DMS53 treated with DMSO at 0.1 percent for 48 hours (cell line): ENCODE data around the gene PROX2.
A peak's percentile ranks its signal among the peaks of the same experiment; 100 is the strongest.

ENCODE experiments used
- DNase-seq: peaks from one replicate; lab custom pipeline; 2025; ENCODE audit not compliant: unreplicated experiment; lab: John Stamatoyannopoulos, UW

The PROX2 gene

GRCh38 chr14:74909501-74909900 lies 33.6 kb upstream of the PROX2 start:
- no peak for DNase-seq

GRCh38 chr14:74908861-74909341 lies 33.0 kb upstream of the PROX2 start:
- DNase-seq, result no peak

GRCh38 chr14:74907744-74908143 lies 31.8 kb upstream of the PROX2 start:
- DNase-seq, result no peak

- no peak for DNase-seq
These were observed 31.1 kb upstream of the PROX2 start for GRCh38 chr14:74906925-74907521.

GRCh38 chr14:74905595-74906142 lies 29.7 kb upstream of the PROX2 start:
- no peak for DNase-seq

GRCh38 chr14:74904635-74905503 lies 28.9 kb upstream of the PROX2 start:
- DNase-seq, result no peak

- no peak for DNase-seq
These were observed 27.2 kb upstream of the PROX2 start for GRCh38 chr14:74902941-74903705.

GRCh38 chr14:74898694-74899093 lies 22.7 kb upstream of the PROX2 start:
- DNase-seq, result no peak

GRCh38 chr14:74898083-74898482 lies 22.1 kb upstream of the PROX2 start:
- DNase-seq, result no peak

- no peak for DNase-seq
These were observed 21.7 kb upstream of the PROX2 start for GRCh38 chr14:74897642-74898041.

- DNase-seq, result no peak
These were observed 20.5 kb upstream of the PROX2 start for GRCh38 chr14:74896400-74896799.

GRCh38 chr14:74893614-74894091 lies 17.7 kb upstream of the PROX2 start:
- DNase-seq, result no peak

- DNase-seq, result no peak
These were observed 16.8 kb upstream of the PROX2 start for GRCh38 chr14:74892745-74893144.

- DNase-seq, result no peak
These were observed 15.9 kb upstream of the PROX2 start for GRCh38 chr14:74891870-74892269.

- no peak for DNase-seq
These were observed 14.3 kb upstream of the PROX2 start for GRCh38 chr14:74890262-74890661.

- DNase-seq, result no peak
These were observed 12.5 kb upstream of the PROX2 start for GRCh38 chr14:74888164-74889158.

- no peak for DNase-seq
These were observed 10.1 kb upstream of the PROX2 start for GRCh38 chr14:74886001-74886400.

GRCh38 chr14:74882103-74882920 lies 6.4 kb upstream of the PROX2 start:
- no peak for DNase-seq

- peak; percentile 66 for DNase-seq
These were observed 5.6 kb upstream of the PROX2 start, which contains the start of gene DLST for GRCh38 chr14:74881431-74882102. Gene DLST (plus strand): TSS chr14:74881916. CDS start chr14:74881954, 38 bp downstream.
